ENCODE data around the gene UBASH3B. TPM values are rescaled to one million over a fixed set of nuclear protein-coding genes. Genes with fewer than 3 reads are reported as not detected.

The UBASH3B gene
- total RNA-seq, 1 donor from 2014 or later: 8.5 TPM

GRCh38 chr11:122749005-122749687 lies 93.6 kb downstream of the UBASH3B start:
- no peaks in the 10 kb centered on the region for H3K36me3 ChIP-seq
- no peaks in the 10 kb centered on the region for H3K9me3 ChIP-seq
- intact Hi-C loops (cut with DNase I): no loop called here
- H3K27ac ChIP-seq: no peak overlapping the region
- peak; percentile 49 to 75 for DNase-seq (ENCODE audit: low spot score in 2 of 2)
- TF ChIP-seq, protein P1, sequence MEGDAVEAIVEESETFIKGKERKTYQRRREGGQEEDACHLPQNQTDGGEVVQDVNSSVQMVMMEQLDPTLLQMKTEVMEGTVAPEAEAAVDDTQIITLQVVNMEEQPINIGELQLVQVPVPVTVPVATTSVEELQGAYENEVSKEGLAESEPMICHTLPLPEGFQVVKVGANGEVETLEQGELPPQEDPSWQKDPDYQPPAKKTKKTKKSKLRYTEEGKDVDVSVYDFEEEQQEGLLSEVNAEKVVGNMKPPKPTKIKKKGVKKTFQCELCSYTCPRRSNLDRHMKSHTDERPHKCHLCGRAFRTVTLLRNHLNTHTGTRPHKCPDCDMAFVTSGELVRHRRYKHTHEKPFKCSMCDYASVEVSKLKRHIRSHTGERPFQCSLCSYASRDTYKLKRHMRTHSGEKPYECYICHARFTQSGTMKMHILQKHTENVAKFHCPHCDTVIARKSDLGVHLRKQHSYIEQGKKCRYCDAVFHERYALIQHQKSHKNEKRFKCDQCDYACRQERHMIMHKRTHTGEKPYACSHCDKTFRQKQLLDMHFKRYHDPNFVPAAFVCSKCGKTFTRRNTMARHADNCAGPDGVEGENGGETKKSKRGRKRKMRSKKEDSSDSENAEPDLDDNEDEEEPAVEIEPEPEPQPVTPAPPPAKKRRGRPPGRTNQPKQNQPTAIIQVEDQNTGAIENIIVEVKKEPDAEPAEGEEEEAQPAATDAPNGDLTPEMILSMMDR (IDR thresholded peaks at IDR 0.05): no peak
- H3K4me3 ChIP-seq: no peak overlapping the region
- H3K27me3 ChIP-seq: no peaks in the 10 kb centered on the region
- H3K4me1 ChIP-seq: no peaks in the 10 kb centered on the region

DNA sequence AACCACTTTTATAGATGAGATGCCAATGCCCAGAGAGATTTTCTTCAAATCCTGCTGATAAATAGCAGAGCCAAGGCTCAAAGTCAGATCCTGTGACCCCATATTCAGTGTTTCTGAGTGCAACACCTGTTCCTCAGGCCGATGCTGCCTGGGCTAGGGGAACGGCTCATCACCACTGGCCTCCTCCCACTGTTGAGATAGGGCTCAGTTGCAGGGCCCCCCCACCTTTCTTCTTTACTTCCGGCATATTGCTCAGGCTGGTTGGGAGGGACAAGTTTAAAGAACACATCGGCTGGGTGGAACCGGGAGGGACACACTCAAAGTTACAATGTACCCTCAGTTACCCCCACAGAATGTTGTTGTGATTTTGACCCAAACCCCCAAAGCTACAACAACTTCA lies 94.5 kb downstream of the UBASH3B start:
- no peaks in the 10 kb centered on the region for H3K9me3 ChIP-seq
- no peak overlapping the region for H3K27ac ChIP-seq
- H3K4me1 ChIP-seq: no peaks in the 10 kb centered on the region
- TF ChIP-seq, protein P1 (IDR thresholded peaks at IDR 0.05): no peak
- H3K36me3 ChIP-seq: no peaks in the 10 kb centered on the region
- no peak for DNase-seq (ENCODE audit: low spot score in 2 of 2)
- H3K27me3 ChIP-seq: no peaks in the 10 kb centered on the region
- no peak overlapping the region for H3K4me3 ChIP-seq
- intact Hi-C loops (cut with DNase I): no loop called here

DNA sequence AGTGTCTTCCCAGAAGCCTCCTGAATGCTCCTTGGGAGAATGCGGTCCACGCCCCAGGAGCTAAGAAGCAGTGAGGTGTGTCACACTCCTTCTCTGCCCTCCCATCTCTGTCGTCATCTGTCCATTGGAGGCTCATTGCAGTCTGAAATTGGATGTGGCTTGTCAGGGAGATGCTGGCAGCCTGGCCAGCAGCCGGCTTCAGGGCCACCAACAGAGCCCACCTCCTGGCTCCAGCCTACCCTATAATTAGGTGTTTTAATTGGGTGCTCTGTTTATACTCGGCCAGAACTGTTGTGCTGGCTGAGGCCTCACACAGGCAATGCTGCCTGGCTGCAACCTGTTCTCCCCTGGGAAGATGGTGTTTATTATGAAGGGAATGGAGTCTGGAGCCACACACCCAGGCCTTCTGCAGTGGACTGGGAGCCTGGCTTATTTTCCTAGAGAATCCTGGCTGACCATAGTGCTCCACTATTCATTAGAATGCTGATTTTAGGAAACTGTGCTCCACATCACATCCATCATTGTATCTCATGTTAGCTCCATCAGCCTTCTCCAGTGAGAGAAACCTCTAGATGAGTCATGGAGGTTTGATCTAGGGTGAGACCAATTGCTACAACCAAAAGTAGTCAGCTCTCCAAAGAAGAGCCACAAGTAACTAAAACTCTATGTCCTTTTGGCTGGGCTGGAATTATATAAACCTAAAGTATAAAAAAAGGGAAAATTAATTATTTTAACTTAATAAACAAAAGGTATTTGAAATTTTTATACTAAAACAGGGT lies 96.0 kb downstream of the UBASH3B start:
- TF ChIP-seq, protein P1 (IDR thresholded peaks at IDR 0.05): no peak
- H3K27ac ChIP-seq: no peak overlapping the region
- H3K36me3 ChIP-seq: no peaks in the 10 kb centered on the region
- no peaks in the 10 kb centered on the region for H3K9me3 ChIP-seq
- H3K4me1 ChIP-seq: no peaks in the 10 kb centered on the region
- no peaks in the 10 kb centered on the region for H3K27me3 ChIP-seq
- no peak overlapping the region for H3K4me3 ChIP-seq
- DNase-seq (ENCODE audit: low spot score in 2 of 2): no peak
- intact Hi-C loops (cut with DNase I): no loop called here

- Histone ChIP-seq H3K4me1 (no peaks in the 10 kb centered on the region), H3K27ac (no peak overlapping the region), H3K4me3 (no peak overlapping the region), H3K9me3 (no peaks in the 10 kb centered on the region), H3K36me3 (no peaks in the 10 kb centered on the region), H3K27me3 (no peaks in the 10 kb centered on the region)
- DNase-seq (ENCODE audit: low spot score in 2 of 2): no peak
- TF ChIP-seq, protein P1 (IDR thresholded peaks at IDR 0.05): no peak
- intact Hi-C loops (cut with DNase I): no loop called here
Observed at GRCh38 chr11:122754028-122754427, 98.5 kb downstream of the UBASH3B start.

DNA sequence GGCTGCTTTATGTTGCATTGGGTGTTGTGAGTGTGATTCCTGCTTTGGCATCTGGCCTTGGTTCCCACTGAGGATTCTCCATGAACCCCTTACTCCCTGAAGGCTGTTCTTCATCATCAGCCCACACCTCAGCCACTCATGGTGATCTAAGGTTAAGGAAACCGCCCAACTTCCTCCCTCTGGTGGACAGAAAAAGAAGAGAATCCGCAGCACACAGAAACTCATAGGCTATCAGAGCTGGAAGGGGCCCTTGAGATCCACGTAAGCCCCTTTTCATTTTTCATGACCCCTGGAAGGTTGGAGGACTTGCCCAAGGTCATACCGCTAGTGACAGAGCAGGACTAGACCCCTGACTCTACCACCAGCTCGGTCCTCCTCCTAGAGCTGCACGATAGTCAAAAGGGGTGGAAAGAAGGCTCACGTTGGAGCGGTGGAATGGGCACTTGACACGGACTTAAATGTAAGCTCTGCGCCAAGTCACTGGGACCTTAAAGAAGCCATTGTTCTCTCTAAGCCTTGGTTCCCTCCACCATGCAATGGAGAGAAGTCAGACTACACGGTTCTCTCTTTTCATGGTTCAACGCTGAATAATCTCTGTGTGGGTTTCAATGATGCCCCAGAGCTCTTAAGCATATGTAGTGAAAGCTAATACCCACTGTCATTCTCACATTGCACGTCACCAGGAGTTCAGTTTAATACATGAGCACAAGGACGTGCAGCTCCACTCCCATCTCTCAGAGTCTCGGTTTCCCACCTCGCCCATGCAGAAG lies 99.2 kb downstream of the UBASH3B start:
- no peaks in the 10 kb centered on the region for H3K9me3 ChIP-seq
- intact Hi-C loops (cut with DNase I): no loop called here
- H3K36me3 ChIP-seq: no peaks in the 10 kb centered on the region
- H3K4me3 ChIP-seq: no peak overlapping the region
- no peak for DNase-seq (ENCODE audit: low spot score in 2 of 2)
- no peaks in the 10 kb centered on the region for H3K4me1 ChIP-seq
- no peak overlapping the region for H3K27ac ChIP-seq
- TF ChIP-seq, protein P1 (IDR thresholded peaks at IDR 0.05): peak in 1 of 3 experiments; percentile 15
- no peaks in the 10 kb centered on the region for H3K27me3 ChIP-seq
